Nephron progenitor cell (in vitro differentiated cells): ENCODE measurements around the gene USP22.
A peak's percentile ranks its signal among the peaks of the same experiment; 100 is the strongest.

Source experiments
- DNase-seq: peaks from one replicate; pipeline ENCODE4 v3.0.0; 2021
- H3K27ac Mint-ChIP-seq: 2 replicates; pipeline ENCODE4 v1.8.0; 2021; ENCODE audit warnings: mild to moderate bottlenecking, moderate library complexity, mixed read lengths
- H3K27me3 Mint-ChIP-seq: 2 replicates; pipeline ENCODE4 v1.8.0; 2021; ENCODE audit warnings: mild to moderate bottlenecking, low read depth, mixed read lengths; ENCODE audit not compliant: poor library complexity
- H3K36me3 Mint-ChIP-seq: 2 replicates; pipeline ENCODE4 v1.8.0; 2021; ENCODE audit warnings: low read depth, mixed read lengths
- H3K4me1 Mint-ChIP-seq: 2 replicates; pipeline ENCODE4 v1.8.0; 2021; ENCODE audit warnings: mixed read lengths
- H3K4me3 Mint-ChIP-seq: 2 replicates; pipeline ENCODE4 v1.8.0; 2021; ENCODE audit warnings: mild to moderate bottlenecking, moderate library complexity, mixed read lengths
- H3K9me3 Mint-ChIP-seq: 2 replicates; pipeline ENCODE4 v1.8.0; 2021; ENCODE audit warnings: mild to moderate bottlenecking, moderate library complexity, mixed read lengths
- CTCF ChIP-seq: fragments of 200-600 bp; sonication (generic); IDR thresholded peaks from 2 replicates; pipeline ENCODE4 v1.5.0; 2021; ENCODE audit warnings: antibody characterized with exemption

Gene USP22

GRCh38 chr17:21010705-21011596 lies 31.9 kb downstream of the USP22 start:
- no peak for DNase-seq
- Mint-ChIP-seq H3K27me3 (peaks cover 3% of the 10 kb centered on the region), H3K4me3 (no peak overlapping the region), H3K36me3 (peaks cover 93% of the 10 kb centered on the region), H3K9me3 (no peaks in the 10 kb centered on the region), H3K4me1 (no peaks in the 10 kb centered on the region), H3K27ac (no peak overlapping the region)
- TF ChIP-seq CTCF: no peak

GRCh38 chr17:21008992-21009671 lies 33.7 kb downstream of the USP22 start:
- Mint-ChIP-seq H3K36me3 (peaks cover 91% of the 10 kb centered on the region), H3K4me1 (peaks cover 7% of the 10 kb centered on the region), H3K9me3 (no peaks in the 10 kb centered on the region), H3K4me3 (no peak overlapping the region), H3K27ac (no peak overlapping the region), H3K27me3 (peaks cover 3% of the 10 kb centered on the region)
- DNase-seq: no peak
- no peak for TF ChIP-seq CTCF

DNA sequence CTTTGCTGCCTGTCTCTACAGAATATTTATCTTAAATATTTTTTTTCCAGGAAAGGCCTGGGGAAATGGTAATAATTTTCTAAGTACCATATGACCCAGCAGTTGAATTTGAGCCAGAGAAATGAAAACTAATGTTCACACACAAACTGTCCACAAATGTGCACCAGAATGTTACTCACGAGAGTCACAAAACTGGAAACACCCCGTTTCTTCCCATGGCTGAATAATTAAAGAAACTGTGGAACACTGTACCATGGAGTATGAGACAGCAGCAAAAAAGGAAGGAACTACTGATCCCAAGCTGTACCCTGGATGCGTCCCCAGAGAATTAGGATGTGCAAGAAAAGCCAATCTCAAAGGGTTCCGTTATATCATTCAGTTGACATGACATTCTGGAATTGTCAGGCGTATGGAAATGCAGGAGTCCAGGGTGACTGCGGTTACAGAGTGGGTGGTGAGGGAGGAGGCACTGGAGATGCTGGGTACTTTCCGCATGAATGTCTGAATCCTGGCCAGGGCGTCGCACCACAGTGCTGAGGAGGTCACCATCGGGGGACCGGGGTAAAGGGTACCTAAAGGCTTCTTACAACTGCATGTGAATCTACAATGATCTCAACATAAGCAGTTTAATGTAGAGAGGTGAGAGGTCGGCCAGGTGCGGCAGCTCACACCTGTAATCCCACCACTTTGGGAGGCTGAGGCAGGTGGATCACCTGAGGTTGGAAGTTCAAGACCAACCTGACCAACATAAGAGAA lies 34.5 kb downstream of the USP22 start:
- no peak for TF ChIP-seq CTCF
- Mint-ChIP-seq H3K4me3 (no peak overlapping the region), H3K27me3 (peaks cover 3% of the 10 kb centered on the region), H3K27ac (peak overlapping the region; percentile 54), H3K4me1 (peaks cover 7% of the 10 kb centered on the region), H3K9me3 (no peaks in the 10 kb centered on the region), H3K36me3 (peaks cover 83% of the 10 kb centered on the region)
- no peak for DNase-seq

GRCh38 chr17:21007646-21008045 lies 35.2 kb downstream of the USP22 start:
- no peak for TF ChIP-seq CTCF
- peaks cover 3% of the 10 kb centered on the region for H3K27me3 Mint-ChIP-seq
- no peak for DNase-seq
- no peak overlapping the region for H3K4me3 Mint-ChIP-seq
- H3K27ac Mint-ChIP-seq: peak overlapping the region; percentile 66
- H3K9me3 Mint-ChIP-seq: no peaks in the 10 kb centered on the region
- H3K4me1 Mint-ChIP-seq: peaks cover 7% of the 10 kb centered on the region
- peaks cover 76% of the 10 kb centered on the region for H3K36me3 Mint-ChIP-seq

GRCh38 chr17:21005803-21006202 lies 37.0 kb downstream of the USP22 start:
- no peak overlapping the region for H3K4me3 Mint-ChIP-seq
- peaks cover 15% of the 10 kb centered on the region for H3K4me1 Mint-ChIP-seq
- H3K27me3 Mint-ChIP-seq: peaks cover 3% of the 10 kb centered on the region
- DNase-seq: no peak
- H3K9me3 Mint-ChIP-seq: no peaks in the 10 kb centered on the region
- no peak for TF ChIP-seq CTCF
- H3K27ac Mint-ChIP-seq: peak overlapping the region; percentile 91
- peaks cover 76% of the 10 kb centered on the region for H3K36me3 Mint-ChIP-seq
